GM19043 (cell line): ENCODE results near the gene PPRC1.

Source experiments
- ATAC-seq: cut with Tn5 transposase; IDR thresholded peaks from one replicate; pipeline ENCODE4 v1.9.1; 2021; ENCODE audit warnings: low read depth; ENCODE audit not compliant: unreplicated experiment

The PPRC1 gene

GRCh38 chr10:102147561-102147960 lies 14.7 kb downstream of the PPRC1 start:
- no peak for ATAC-seq

- no peak for ATAC-seq
Observed at GRCh38 chr10:102148275-102148674, 15.4 kb downstream of the PPRC1 start.

GRCh38 chr10:102150970-102151773 lies 18.3 kb downstream of the PPRC1 start:
- no peak for ATAC-seq

GRCh38 chr10:102151774-102152544 lies 19.1 kb downstream of the PPRC1 start, which contains the start of gene NOLC1:
Gene NOLC1 (plus strand): TSS chr10:102152389. CDS start chr10:102152411, 22 bp downstream.
- peak; percentile 92 for ATAC-seq

- ATAC-seq = peak; percentile 4
Observed at GRCh38 chr10:102152545-102152890, 19.7 kb downstream of the PPRC1 start.

- ATAC-seq = no peak
Observed at GRCh38 chr10:102153093-102153620, 20.3 kb downstream of the PPRC1 start.

GRCh38 chr10:102154466-102155116 lies 21.8 kb downstream of the PPRC1 start:
- ATAC-seq = no peak

GRCh38 chr10:102157224-102157623 lies 24.4 kb downstream of the PPRC1 start:
- no peak for ATAC-seq

- ATAC-seq = no peak
Observed at GRCh38 chr10:102159051-102159597, 26.3 kb downstream of the PPRC1 start.

- no peak for ATAC-seq
Observed at GRCh38 chr10:102159831-102160230, 27.0 kb downstream of the PPRC1 start.

GRCh38 chr10:102163342-102163989 lies 30.6 kb downstream of the PPRC1 start:
- ATAC-seq = no peak

GRCh38 chr10:102167861-102168260 lies 35.0 kb downstream of the PPRC1 start:
- ATAC-seq = no peak

- no peak for ATAC-seq
Observed at GRCh38 chr10:102170602-102171001, 37.8 kb downstream of the PPRC1 start.

- no peak for ATAC-seq
Observed at GRCh38 chr10:102172288-102172687, 39.4 kb downstream of the PPRC1 start.

GRCh38 chr10:102175415-102175814 lies 42.6 kb downstream of the PPRC1 start:
- no peak for ATAC-seq

GRCh38 chr10:102184606-102185005 lies 51.8 kb downstream of the PPRC1 start:
- ATAC-seq = no peak

GRCh38 chr10:102185272-102185671 lies 52.4 kb downstream of the PPRC1 start:
- no peak for ATAC-seq

- no peak for ATAC-seq
Observed at GRCh38 chr10:102185811-102186527, 53.1 kb downstream of the PPRC1 start.

- ATAC-seq = no peak
Observed at GRCh38 chr10:102188298-102188940, 55.6 kb downstream of the PPRC1 start.
